Uterus (tissue), 2 donors: ENCODE measurements around the gene CMTM5.

Source experiments
- POLR2A ChIP-seq, 2 donors: fragments of 450-650 bp; IDR thresholded peaks; one replicate each; pipeline ENCODE4 v1.6.1; 2016; ENCODE audit warnings: antibody characterized with exemption in 2 of 2, mild to moderate bottlenecking in 1 of 2, moderate library complexity in 1 of 2
- TF ChIP-seq, protein P1 (sequence below), 4 experiments: fragments of 200-600 bp in 2 of 4; fragments of 450-650 bp in 2 of 4; sonication (generic) in 2 of 4; IDR thresholded peaks; one replicate each; pipeline ENCODE4 v1.5.1; 2016 to 2019; ENCODE audit warnings: antibody characterized with exemption in 4 of 4, mild to moderate bottlenecking in 2 of 4, moderate library complexity in 1 of 4

DNA sequence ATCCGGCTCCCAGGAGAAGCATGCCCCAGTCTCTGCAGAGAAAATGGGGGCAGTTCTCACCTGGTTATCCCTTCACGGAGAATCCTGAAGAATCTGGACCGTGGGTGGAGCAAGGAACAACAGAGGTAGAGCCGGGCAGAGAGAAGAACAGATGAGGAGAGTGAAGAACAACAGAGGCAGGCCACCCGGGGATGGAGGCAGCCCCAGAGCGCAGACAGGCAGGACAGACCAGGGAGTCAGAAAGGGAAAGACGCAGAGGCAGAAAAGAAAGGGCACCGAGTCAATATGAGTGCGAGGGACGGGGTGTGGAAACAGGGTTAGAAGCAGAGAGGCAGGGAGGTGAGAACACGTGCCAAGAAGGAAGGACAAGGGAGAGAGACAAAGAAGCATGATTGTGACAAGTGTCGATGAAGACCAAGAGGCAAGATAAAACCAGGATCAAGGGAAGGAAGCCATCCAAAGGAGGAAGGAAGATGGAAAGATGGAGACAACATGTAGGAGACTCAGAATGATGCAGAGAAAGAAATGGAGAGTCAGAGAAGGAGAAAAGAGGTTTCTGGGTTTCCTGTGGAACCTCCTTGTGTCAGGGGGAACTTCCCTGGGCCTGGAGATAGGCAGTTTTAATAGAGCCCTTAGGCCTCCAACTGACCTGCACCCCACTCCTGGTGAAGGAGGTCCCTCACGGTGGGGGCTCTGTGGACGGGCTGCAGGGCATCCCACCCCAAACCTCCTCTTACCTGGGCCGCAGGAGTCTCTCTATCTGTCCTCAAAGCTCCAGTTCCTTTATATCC, 30.9 kb downstream of the CMTM5 start, which contains the start of gene MYH6:
- TF ChIP-seq, protein P1, sequence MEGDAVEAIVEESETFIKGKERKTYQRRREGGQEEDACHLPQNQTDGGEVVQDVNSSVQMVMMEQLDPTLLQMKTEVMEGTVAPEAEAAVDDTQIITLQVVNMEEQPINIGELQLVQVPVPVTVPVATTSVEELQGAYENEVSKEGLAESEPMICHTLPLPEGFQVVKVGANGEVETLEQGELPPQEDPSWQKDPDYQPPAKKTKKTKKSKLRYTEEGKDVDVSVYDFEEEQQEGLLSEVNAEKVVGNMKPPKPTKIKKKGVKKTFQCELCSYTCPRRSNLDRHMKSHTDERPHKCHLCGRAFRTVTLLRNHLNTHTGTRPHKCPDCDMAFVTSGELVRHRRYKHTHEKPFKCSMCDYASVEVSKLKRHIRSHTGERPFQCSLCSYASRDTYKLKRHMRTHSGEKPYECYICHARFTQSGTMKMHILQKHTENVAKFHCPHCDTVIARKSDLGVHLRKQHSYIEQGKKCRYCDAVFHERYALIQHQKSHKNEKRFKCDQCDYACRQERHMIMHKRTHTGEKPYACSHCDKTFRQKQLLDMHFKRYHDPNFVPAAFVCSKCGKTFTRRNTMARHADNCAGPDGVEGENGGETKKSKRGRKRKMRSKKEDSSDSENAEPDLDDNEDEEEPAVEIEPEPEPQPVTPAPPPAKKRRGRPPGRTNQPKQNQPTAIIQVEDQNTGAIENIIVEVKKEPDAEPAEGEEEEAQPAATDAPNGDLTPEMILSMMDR (IDR thresholded peaks at IDR 0.05), result no peak
- TF ChIP-seq POLR2A (IDR thresholded peaks at IDR 0.05), result no peak
